Activated CD8-positive, alpha-beta T cell treated with anti-CD3 and anti-CD28 coated beads, Interleukin-2, amount 10 ng/mL, durations not matched to agents 7 days and 5 days (primary cell): Measurements from ENCODE around the gene DDIT3. TPM values are rescaled to one million over a fixed set of nuclear protein-coding genes. Genes with fewer than 3 reads are reported as not detected.

Experiments used
- ATAC-seq: fragments of 150-1000 bp; cut with Tn5 transposase; one replicate; pipeline ENCODE4 v1.10.0; 2021; ENCODE audit warnings: moderate library complexity
- CTCF ChIA-PET: fragments of 350-600 bp; sonication (Branson Sonifier 250); formaldehyde crosslinking; loops from one replicate; lab custom pipeline; 2021; ENCODE audit warnings: antibody characterized with exemption; lab: Charles Lee
- POLR2A ChIA-PET: fragments of 350-600 bp; sonication (Branson Sonifier 250); formaldehyde crosslinking; loops from one replicate; lab custom pipeline; 2021; ENCODE audit warnings: antibody characterized with exemption; lab: Charles Lee
- DNase-seq: peaks from one replicate; pipeline ENCODE4 v3.0.0-alpha.2; 2020
- H3K27ac Mint-ChIP-seq: one replicate; pipeline ENCODE4 v1.8.0; 2021; ENCODE audit warnings: mild to moderate bottlenecking, mixed read lengths
- H3K27me3 Mint-ChIP-seq: one replicate; pipeline ENCODE4 v1.8.0; 2021; ENCODE audit warnings: low read depth, mixed read lengths
- H3K36me3 Mint-ChIP-seq: one replicate; pipeline ENCODE4 v1.8.0; 2021; ENCODE audit warnings: low read depth, mixed read lengths
- H3K4me1 Mint-ChIP-seq: one replicate; pipeline ENCODE4 v1.8.0; 2021; ENCODE audit warnings: low read depth, mixed read lengths
- H3K4me3 Mint-ChIP-seq: one replicate; pipeline ENCODE4 v1.8.0; 2021; ENCODE audit warnings: mild to moderate bottlenecking, mixed read lengths
- H3K9me3 Mint-ChIP-seq: one replicate; pipeline ENCODE4 v1.8.0; 2022; ENCODE audit warnings: mixed read lengths; ENCODE audit not compliant: insufficient read depth
- total RNA-seq, 2 experiments: library from RNA; stranded (reverse); gene quantifications; one replicate each; pipeline ENCODE4 v1.2.3, GENCODE V29; 2021

The DDIT3 gene
- total RNA-seq, 2 experiments from 2014 or later, result 14.9 to 15.0 TPM

GRCh38 chr12:57490126-57490525 lies 30.2 kb downstream of the DDIT3 start:
- Mint-ChIP-seq H3K9me3 (no peaks in the 10 kb centered on the region), H3K36me3 (peaks cover 48% of the 10 kb centered on the region), H3K4me1 (peaks cover 37% of the 10 kb centered on the region), H3K4me3 (no peak overlapping the region), H3K27me3 (no peaks in the 10 kb centered on the region), H3K27ac (peak overlapping the region; percentile 93)
- DNase-seq (no peak), ATAC-seq (no peak)
- ChIA-PET POLR2A (interaction anchor here (2.1 kb wide), 1 partner anchor 30 kb away, joined by 9 read pairs; the partner anchor contains the start of gene DDIT3), CTCF (interaction anchor here (2.6 kb wide), 1 partner anchor 13 kb away, joined by 12 read pairs; no protein-coding TSS in a partner anchor)

GRCh38 chr12:57489157-57489641 lies 31.1 kb downstream of the DDIT3 start:
- DNase-seq, result no peak
- Mint-ChIP-seq H3K27me3 (no peaks in the 10 kb centered on the region), H3K36me3 (peaks cover 44% of the 10 kb centered on the region), H3K4me3 (peak overlapping the region; percentile 89), H3K4me1 (peaks cover 37% of the 10 kb centered on the region), H3K9me3 (no peaks in the 10 kb centered on the region), H3K27ac (peak overlapping the region; percentile 93)
- ChIA-PET CTCF (interaction anchor here (1.0 to 1.4 kb wide), 2 partner anchors 26 to 30 kb away, joined by 3 to 4 read pairs; partner anchors contain the start of gene GLI1), POLR2A (interaction anchor here (0.6 to 2.3 kb wide), 2 partner anchors 10 to 146 kb away, joined by 3 to 11 read pairs; partner anchors contain the start of gene ARHGAP9)
- no peak for ATAC-seq

GRCh38 chr12:57488402-57489156 lies 31.7 kb downstream of the DDIT3 start:
- Mint-ChIP-seq H3K36me3 (peaks cover 44% of the 10 kb centered on the region), H3K27me3 (no peaks in the 10 kb centered on the region), H3K9me3 (no peaks in the 10 kb centered on the region), H3K27ac (peak overlapping the region; percentile 93), H3K4me3 (peak overlapping the region; percentile 89), H3K4me1 (peaks cover 37% of the 10 kb centered on the region)
- CTCF ChIA-PET, result interaction anchor here (1.0 to 1.4 kb wide), 2 partner anchors 26 to 30 kb away, joined by 3 to 4 read pairs; partner anchors contain the start of gene GLI1
- DNase-seq (no peak), ATAC-seq (no peak)
- POLR2A ChIA-PET, result interaction anchor here (0.6 to 2.3 kb wide), 2 partner anchors 9 to 145 kb away, joined by 3 to 11 read pairs; partner anchors contain the start of gene ARHGAP9

- Mint-ChIP-seq H3K4me1 (peaks cover 41% of the 10 kb centered on the region), H3K27me3 (no peaks in the 10 kb centered on the region), H3K27ac (peak within 1 kb of the TSS; percentile 93), H3K4me3 (peak within 1 kb of the TSS; percentile 89), H3K9me3 (no peaks in the 10 kb centered on the region), H3K36me3 (peaks cover 41% of the 10 kb centered on the region)
- peak; percentile 96 for DNase-seq
- ChIA-PET POLR2A (interaction anchor here (1.2 to 2.4 kb wide), 4 partner anchors 8 to 410 kb away, joined by 3 to 14 read pairs (median 10); partner anchors contain the start of genes ARHGAP9 and DDIT3), CTCF (interaction anchor here (1.0 to 2.9 kb wide), 3 partner anchors 10 to 29 kb away, joined by 3 to 22 read pairs (median 4); partner anchors contain the start of gene GLI1)
- ATAC-seq, result peak; percentile 97
Observed at GRCh38 chr12:57487597-57488401, 32.5 kb downstream of the DDIT3 start, which contains the start of gene MARS1. Gene MARS1 (plus strand): TSS chr12:57488068. CDS start chr12:57488091, 23 bp downstream.

GRCh38 chr12:57487055-57487596 lies 33.2 kb downstream of the DDIT3 start:
- ChIA-PET CTCF (interaction anchor here (2.9 kb wide), 1 partner anchor 10 kb away, joined by 22 read pairs; no protein-coding TSS in a partner anchor), POLR2A (interaction anchor here (1.2 to 2.4 kb wide), 4 partner anchors 8 to 409 kb away, joined by 3 to 14 read pairs (median 10); partner anchors contain the start of genes ARHGAP9 and DDIT3)
- ATAC-seq (no peak), DNase-seq (no peak)
- H3K9me3 Mint-ChIP-seq, result no peaks in the 10 kb centered on the region
- H3K27ac Mint-ChIP-seq, result peak overlapping the region; percentile 93
- peak overlapping the region; percentile 89 for H3K4me3 Mint-ChIP-seq
- H3K4me1 Mint-ChIP-seq, result peaks cover 39% of the 10 kb centered on the region
- H3K36me3 Mint-ChIP-seq, result peaks cover 38% of the 10 kb centered on the region
- H3K27me3 Mint-ChIP-seq, result no peaks in the 10 kb centered on the region

GRCh38 chr12:57485695-57486094 lies 34.6 kb downstream of the DDIT3 start:
- POLR2A ChIA-PET, result interaction anchor here (0.7 to 2.4 kb wide), 3 partner anchors 9 to 35 kb away, joined by 3 to 14 read pairs (median 10); partner anchors contain the start of gene DDIT3
- no peaks in the 10 kb centered on the region for H3K27me3 Mint-ChIP-seq
- no peak for ATAC-seq

GRCh38 chr12:57483466-57483865 lies 36.8 kb downstream of the DDIT3 start:
- Mint-ChIP-seq H3K36me3 (peaks cover 8% of the 10 kb centered on the region), H3K9me3 (no peaks in the 10 kb centered on the region), H3K4me3 (no peak overlapping the region), H3K27me3 (no peaks in the 10 kb centered on the region), H3K4me1 (peaks cover 50% of the 10 kb centered on the region), H3K27ac (no peak overlapping the region)
- POLR2A ChIA-PET, result interaction anchor here (0.6 to 1.5 kb wide), 2 partner anchors 22 to 36 kb away, joined by 3 to 4 read pairs; partner anchors contain the start of gene DDIT3
- ATAC-seq (no peak), DNase-seq (no peak)
- CTCF ChIA-PET, result interaction anchor here (1.8 kb wide), 1 partner anchor 25 kb away, joined by 7 read pairs; no protein-coding TSS in a partner anchor

More at GRCh38 chr12:57485695-57486094, 34.6 kb downstream of the DDIT3 start:
- CTCF ChIA-PET, result interaction anchor here (1.0 to 2.9 kb wide), 3 partner anchors 8 to 27 kb away, joined by 3 to 22 read pairs (median 6); partner anchors contain the start of gene GLI1
- H3K36me3 Mint-ChIP-seq, result peaks cover 26% of the 10 kb centered on the region
- H3K4me1 Mint-ChIP-seq, result peaks cover 45% of the 10 kb centered on the region
- no peak overlapping the region for H3K4me3 Mint-ChIP-seq
- H3K27ac Mint-ChIP-seq, result no peak overlapping the region
- no peaks in the 10 kb centered on the region for H3K9me3 Mint-ChIP-seq
- no peak for DNase-seq

- peak overlapping the region; percentile 99 for H3K27ac Mint-ChIP-seq
- ChIA-PET POLR2A (interaction anchor here (8.0 kb wide), 1 partner anchor 21 kb away, joined by 74 read pairs; the partner anchor contains the start of gene GLI1), CTCF (interaction anchor here (2.7 to 3.1 kb wide), 2 partner anchors 11 to 23 kb away, joined by 8 to 19 read pairs; partner anchors contain the start of gene GLI1)
- DNase-seq (no peak), ATAC-seq (no peak)
- no peaks in the 10 kb centered on the region for H3K27me3 Mint-ChIP-seq
- peaks cover 54% of the 10 kb centered on the region for H3K4me1 Mint-ChIP-seq
- no peaks in the 10 kb centered on the region for H3K9me3 Mint-ChIP-seq
- peaks cover 20% of the 10 kb centered on the region for H3K36me3 Mint-ChIP-seq
- no peak overlapping the region for H3K4me3 Mint-ChIP-seq
Observed at GRCh38 chr12:57481671-57482070, 38.6 kb downstream of the DDIT3 start.

- DNase-seq (peak; percentile 82), ATAC-seq (peak; percentile 57)
- ChIA-PET CTCF (interaction anchor here (0.8 to 4.7 kb wide), 9 partner anchors 7 to 262 kb away, joined by 3 to 57 read pairs (median 4); partner anchors contain the start of genes GLI1, INHBE and MARS1), POLR2A (interaction anchor here (1.1 to 8.0 kb wide), 8 partner anchors 8 to 49 kb away, joined by 3 to 74 read pairs (median 8); partner anchors contain the start of genes DDIT3, GLI1 and MARS1)
- peaks cover 37% of the 10 kb centered on the region for H3K36me3 Mint-ChIP-seq
- no peaks in the 10 kb centered on the region for H3K27me3 Mint-ChIP-seq
- peaks cover 67% of the 10 kb centered on the region for H3K4me1 Mint-ChIP-seq
- H3K9me3 Mint-ChIP-seq, result no peaks in the 10 kb centered on the region
- peak within 1 kb of the TSS; percentile 99 for H3K27ac Mint-ChIP-seq
- H3K4me3 Mint-ChIP-seq, result peak within 1 kb of the TSS; percentile 96
Observed at GRCh38 chr12:57479376-57480115, 40.8 kb downstream of the DDIT3 start, which contains the start of gene ARHGAP9. Gene ARHGAP9 (minus strand): TSS chr12:57479866. CDS start chr12:57479406, 460 bp downstream.
